Peyer's patch (tissue), 4 donors: ENCODE measurements around the gene B3GAT1. TPM values are rescaled to one million over a fixed set of nuclear protein-coding genes. Genes with fewer than 3 reads are reported as not detected.
"Not testable (repeated sequence)": the region's sequence is repeated elsewhere in the genome, so short reads cannot be mapped to it uniquely, and the experiment has no call there.

ENCODE experiments used
- DNase-seq, 3 donors: peaks; one replicate each; pipeline ENCODE4 v3.0.0-alpha.2; 2017 to 2019
- H3K27ac ChIP-seq, 4 donors: fragments of 200-600 bp; sonication (generic); one replicate each; pipeline ENCODE4 v1.5.1; 2016 to 2019
- H3K27me3 ChIP-seq, 2 donors: fragments of 200-600 bp; sonication (generic); one replicate each; pipeline ENCODE4 v1.5.1; 2019
- H3K36me3 ChIP-seq, 3 donors: fragments of 200-600 bp; sonication (generic); one replicate each; pipeline ENCODE4 v1.5.1; 2016 to 2019
- H3K4me1 ChIP-seq, 4 donors: fragments of 200-600 bp; sonication (generic); one replicate each; pipeline ENCODE4 v1.5.1; 2016 to 2019
- H3K4me3 ChIP-seq, 4 donors: fragments of 200-600 bp; sonication (generic); 1 replicate in 3 of 4; 2 replicates in 1 of 4; pipeline ENCODE4 v1.5.1; 2016 to 2019; ENCODE audit warnings: mild to moderate bottlenecking in 1 of 4
- H3K9me3 ChIP-seq, 4 donors: fragments of 200-600 bp; sonication (generic); one replicate each; pipeline ENCODE4 v1.5.1; 2016 to 2019; ENCODE audit warnings: mild to moderate bottlenecking in 1 of 4
- CTCF ChIP-seq, 6 experiments: fragments of 450-650 bp in 4 of 6; fragments of 200-600 bp in 2 of 6; sonication (generic) in 1 of 6; IDR thresholded peaks; one replicate each; pipeline ENCODE4 v1.5.1; 2017 to 2019; ENCODE audit warnings: antibody characterized with exemption in 6 of 6, mild to moderate bottlenecking in 3 of 6, moderate library complexity in 1 of 6
- POLR2A ChIP-seq, 2 donors: fragments of 450-650 bp; IDR thresholded peaks; one replicate each; pipeline ENCODE4 v1.5.1; 2017; ENCODE audit warnings: antibody characterized with exemption in 2 of 2, mild to moderate bottlenecking in 2 of 2, moderate library complexity in 2 of 2
- total RNA-seq, 4 donors: library from RNA; depleted of rRNA; stranded (reverse); fragments of >200 nt; gene quantifications; one replicate each; pipeline ENCODE4 v1.1.0, GENCODE V29; 2016

The B3GAT1 gene
- total RNA-seq, 4 donors from 2014 or later, result 0.35 to 3.3 (median 0.54) TPM; not detected in 1

DNA sequence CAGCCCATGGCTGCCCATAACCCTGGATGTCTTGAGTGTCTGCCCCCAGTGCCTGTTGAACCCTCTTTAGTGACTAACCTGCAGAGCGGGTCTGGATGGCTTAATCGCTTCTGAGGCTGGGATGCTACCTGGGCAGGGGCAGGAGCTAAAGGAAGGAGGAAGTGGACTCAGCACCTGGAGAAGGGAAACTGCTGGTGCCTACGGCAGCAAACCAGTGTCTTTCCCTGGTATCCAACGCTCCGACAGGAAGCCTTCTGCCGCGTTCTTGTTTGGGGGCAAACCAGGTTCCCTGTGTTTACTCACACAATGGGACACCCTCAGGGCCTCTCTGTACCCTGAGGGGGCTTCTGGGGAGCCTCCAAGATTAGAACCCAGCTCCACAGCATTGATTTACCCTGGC lies 38.1 kb upstream of the B3GAT1 start:
- Histone ChIP-seq H3K27ac (no peak overlapping the region), H3K4me3 (no peak overlapping the region), H3K27me3 (no peaks in the 10 kb centered on the region), H3K4me1 (no peaks in the 10 kb centered on the region), H3K9me3 (no peaks in the 10 kb centered on the region), H3K36me3 (no peaks in the 10 kb centered on the region)
- no peak for TF ChIP-seq CTCF (IDR thresholded peaks at IDR 0.05)
- no peak for TF ChIP-seq POLR2A (IDR thresholded peaks at IDR 0.05)
- DNase-seq, result no peak

GRCh38 chr11:134449713-134450112 lies 37.7 kb upstream of the B3GAT1 start:
- no peaks in the 10 kb centered on the region for H3K4me1 ChIP-seq
- no peak overlapping the region for H3K27ac ChIP-seq
- TF ChIP-seq POLR2A (IDR thresholded peaks at IDR 0.05), result no peak
- TF ChIP-seq CTCF (IDR thresholded peaks at IDR 0.05), result peak in 3 of 6 experiments; percentile 28 to 32 (median 29)
- H3K9me3 ChIP-seq, result no peaks in the 10 kb centered on the region
- H3K36me3 ChIP-seq, result no peaks in the 10 kb centered on the region
- H3K4me3 ChIP-seq, result no peak overlapping the region
- H3K27me3 ChIP-seq, result no peaks in the 10 kb centered on the region
- DNase-seq, result peak in 1 of 3 donors; percentile 47

GRCh38 chr11:134449051-134449450 lies 37.0 kb upstream of the B3GAT1 start:
- H3K4me1 ChIP-seq, result no peaks in the 10 kb centered on the region
- no peaks in the 10 kb centered on the region for H3K27me3 ChIP-seq
- no peak for DNase-seq
- TF ChIP-seq CTCF (IDR thresholded peaks at IDR 0.05), result no peak
- TF ChIP-seq POLR2A (IDR thresholded peaks at IDR 0.05), result no peak
- no peaks in the 10 kb centered on the region for H3K9me3 ChIP-seq
- no peaks in the 10 kb centered on the region for H3K36me3 ChIP-seq
- H3K27ac ChIP-seq, result no peak overlapping the region
- no peak overlapping the region for H3K4me3 ChIP-seq

GRCh38 chr11:134447696-134448095 lies 35.7 kb upstream of the B3GAT1 start:
- TF ChIP-seq POLR2A (IDR thresholded peaks at IDR 0.05) (no peak), CTCF (IDR thresholded peaks at IDR 0.05) (no peak)
- no peak overlapping the region for H3K27ac ChIP-seq
- H3K4me1 ChIP-seq, result no peaks in the 10 kb centered on the region
- no peaks in the 10 kb centered on the region for H3K27me3 ChIP-seq
- no peak overlapping the region for H3K4me3 ChIP-seq
- H3K9me3 ChIP-seq, result no peaks in the 10 kb centered on the region
- no peak for DNase-seq
- no peaks in the 10 kb centered on the region for H3K36me3 ChIP-seq

GRCh38 chr11:134445601-134446325 lies 33.7 kb upstream of the B3GAT1 start:
- Histone ChIP-seq H3K9me3 (no peaks in the 10 kb centered on the region), H3K4me3 (no peak overlapping the region), H3K4me1 (no peaks in the 10 kb centered on the region), H3K27me3 (no peaks in the 10 kb centered on the region), H3K36me3 (no peaks in the 10 kb centered on the region), H3K27ac (no peak overlapping the region)
- no peak for DNase-seq
- TF ChIP-seq POLR2A (IDR thresholded peaks at IDR 0.05) (no peak), CTCF (IDR thresholded peaks at IDR 0.05) (no peak)

DNA sequence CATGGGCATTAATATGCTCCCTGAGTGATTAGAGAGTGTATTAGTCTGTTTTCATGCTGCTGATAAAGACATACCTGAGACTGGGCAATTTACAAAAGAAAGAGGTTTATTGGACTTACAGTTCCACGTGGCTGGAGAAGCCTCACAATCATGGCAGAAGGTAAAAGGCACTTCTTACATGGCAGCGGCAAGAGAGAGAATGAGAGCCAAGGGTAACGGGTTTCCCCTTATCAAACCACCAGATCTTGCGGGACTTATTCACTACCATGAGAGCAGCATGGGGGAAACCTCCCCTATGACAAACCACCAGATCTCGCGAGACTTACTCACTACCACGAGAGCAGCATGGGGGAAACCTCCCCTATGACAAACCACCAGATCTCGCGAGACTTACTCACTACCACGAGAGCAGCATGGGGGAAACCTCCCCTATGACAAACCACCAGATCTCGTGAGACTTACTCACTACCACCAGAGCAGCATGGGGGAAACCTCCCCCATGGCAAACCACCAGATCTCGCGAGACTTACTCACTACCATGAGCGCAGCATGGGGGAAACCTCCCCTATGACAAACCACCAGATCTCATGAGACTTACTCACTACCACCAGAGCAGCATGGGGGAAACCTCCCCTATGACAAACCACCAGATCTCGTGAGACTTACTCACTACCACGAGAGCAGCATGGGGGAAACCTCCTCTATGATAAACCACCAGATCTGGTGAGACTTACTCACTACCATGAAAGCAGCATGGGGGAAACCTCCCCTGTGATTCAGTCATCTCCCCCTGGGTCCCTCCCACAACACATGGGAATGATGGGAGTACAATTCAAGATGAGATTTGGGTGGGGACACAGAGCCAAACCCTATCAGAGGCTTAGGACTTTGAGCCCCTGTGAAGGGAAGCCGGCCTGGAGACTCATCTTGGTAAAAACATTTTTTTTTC lies 32.4 kb upstream of the B3GAT1 start:
- not testable (repeated sequence) for H3K4me3 ChIP-seq, H3K27me3 ChIP-seq, DNase-seq, H3K9me3 ChIP-seq, H3K36me3 ChIP-seq, H3K27ac ChIP-seq, H3K4me1 ChIP-seq
